Adrenal gland (tissue), 12 donors: ENCODE results near the gene SPRY1. TPM values are rescaled to one million over a fixed set of nuclear protein-coding genes. Genes with fewer than 3 reads are reported as not detected.
A peak's percentile ranks its signal among the peaks of the same experiment; 100 is the strongest.

Experiments
- DNase-seq, 7 donors: peaks; one replicate each; pipeline ENCODE4 v3.0.0-alpha.2; 2019 to 2020
- H3K27ac ChIP-seq, 5 donors: fragments of 200-600 bp; sonication (generic) in 4 of 5; 1 replicate in 3 of 5; 2 replicates in 2 of 5; pipeline versions ENCODE4 v1.5.1 to v1.8.0; 2016 to 2020; ENCODE audit warnings: mild to moderate bottlenecking in 1 of 5
- H3K27me3 ChIP-seq: fragments of 200-600 bp; 2 replicates; pipeline ENCODE4 v1.8.0; 2021
- H3K36me3 ChIP-seq, 2 donors: fragments of 200-600 bp; replicated peaks in 1 of 2; 1 replicate in 1 of 2; 2 replicates in 1 of 2; pipeline versions ENCODE4 v1.5.1 to v1.8.0; 2018 to 2022
- H3K4me1 ChIP-seq, 2 donors: fragments of 200-600 bp; replicated peaks in 1 of 2; 1 replicate in 1 of 2; 2 replicates in 1 of 2; pipeline versions ENCODE4 v1.5.1 to v1.8.0; 2018 to 2021
- H3K4me3 ChIP-seq, 4 donors: fragments of 200-600 bp; sonication (generic) in 3 of 4; one replicate each; pipeline ENCODE4 v1.5.1; 2016 to 2018
- H3K9me3 ChIP-seq, 3 donors: fragments of 200-600 bp; sonication (generic) in 1 of 3; replicated peaks in 1 of 3; 1 replicate in 2 of 3; 2 replicates in 1 of 3; pipeline versions ENCODE4 v1.5.1 to v1.8.0; 2016 to 2021
- CTCF ChIP-seq, 6 experiments: fragments of 450-650 bp in 4 of 6; fragments of 200-600 bp in 2 of 6; sonication (generic) in 1 of 6; IDR thresholded peaks; 1 replicate in 5 of 6; 2 replicates in 1 of 6; pipeline versions ENCODE4 v1.5.1 to v1.8.0; 2016 to 2021; ENCODE audit warnings: antibody characterized with exemption in 6 of 6, mild to moderate bottlenecking in 2 of 6, moderate library complexity in 1 of 6
- POLR2A ChIP-seq, 2 donors: fragments of 450-650 bp; IDR thresholded peaks; one replicate each; pipeline ENCODE4 v1.6.1; 2017; ENCODE audit warnings: antibody characterized with exemption in 2 of 2, mild to moderate bottlenecking in 2 of 2, moderate library complexity in 1 of 2
- WGBS, 4 donors: extraction: QIAGEN DNeasy Blood & Tissue Kit in 2 of 4; methylation state at CpG; one replicate each; pipeline versions ENCODE4 v1.1.5 to v1.1.7; 2013 to 2017; 5-methylcytosine and 5-hydroxymethylcytosine counted together
- intact Hi-C, 2 donors: fragments of 100-400 bp; cut with DNase I; formaldehyde crosslinking; loops; one replicate each; pipeline versions ENCODE4 v1.14.1 to v1.15.0; 2022 to 2023
- polyA plus RNA-seq, 3 donors: library from polyadenylated mRNA; stranded (reverse); fragments of 200-250 nt in 2 of 3; fragments of 350-450 nt in 1 of 3; fragmentation: Illumina TruSeq in 1 of 3; extraction: RNeasy Lipid Tissue Mini Kit (QIAGEN cat#74804) in 1 of 3; gene quantifications; one replicate each; pipeline ENCODE4 v1.2.3, GENCODE V29; 2013 to 2014
- total RNA-seq, 9 donors: library from RNA; depleted of rRNA in 4 of 9; stranded (reverse); fragments of >200 nt in 4 of 9; fragments of 120-200 nt in 1 of 9; fragmentation: NEBNext Ultra II Directional in 1 of 9; extraction: Animal tissue kit (Norgen Biotek cat#: 25700) in 1 of 9; gene quantifications; one replicate each; pipeline versions ENCODE4 v1.1.0 to v1.2.4, GENCODE V29; 2013 to 2023
- donor health status: healthy with polysubstance abuse.
- donor health status: Bipolar disorder and iron deficiency.
- donor health status: DM: yes; HTN: yes; CAD: no.
- donor health status: DM: no; HTN: no; CAD: no.
- donor health status: DM: no; HTN: no; CAD: no.
- donor health status: DM: yes; HTN: yes; CAD: no.

Gene SPRY1
- total and polyA plus RNA-seq, 12 donors: 12.6 to 95.6 (median 57.4) TPM

GRCh38 chr4:123449362-123449761 lies 52.8 kb downstream of the SPRY1 start:
- Histone ChIP-seq H3K27me3 (no peaks in the 10 kb centered on the region), H3K9me3 (no peaks in the 10 kb centered on the region), H3K27ac (no peak overlapping the region), H3K36me3 (no peaks in the 10 kb centered on the region), H3K4me3 (no peak overlapping the region), H3K4me1 (peaks cover 0 to 12% of the 10 kb centered on the region in 2 donors)
- WGBS, 4 donors: 69 to 77% (median 75%) methylated on average over 5 of the region's 5 CpGs
- no peak for TF ChIP-seq POLR2A (IDR thresholded peaks at IDR 0.05)
- TF ChIP-seq CTCF (IDR thresholded peaks at IDR 0.05): no peak
- DNase-seq: no peak
- intact Hi-C loops: no loop called here

- WGBS, 4 donors: 29 to 45% (median 33%) methylated on average over 1 of the region's 1 CpG
- intact Hi-C loops: no loop called here
- no peak overlapping the region for H3K4me3 ChIP-seq
- TF ChIP-seq CTCF (IDR thresholded peaks at IDR 0.05) (no peak), POLR2A (IDR thresholded peaks at IDR 0.05) (no peak)
- no peaks in the 10 kb centered on the region for H3K27me3 ChIP-seq
- no peaks in the 10 kb centered on the region for H3K36me3 ChIP-seq
- no peak overlapping the region for H3K27ac ChIP-seq
- H3K9me3 ChIP-seq: no peaks in the 10 kb centered on the region
- no peak for DNase-seq
- peaks cover 0 to 8% of the 10 kb centered on the region in 2 donors for H3K4me1 ChIP-seq
These were observed 53.2 kb downstream of the SPRY1 start for GRCh38 chr4:123449780-123450179.

- Histone ChIP-seq H3K9me3 (no peaks in the 10 kb centered on the region), H3K27me3 (no peaks in the 10 kb centered on the region), H3K4me3 (no peak overlapping the region), H3K27ac (no peak overlapping the region), H3K4me1 (peaks cover 0 to 8% of the 10 kb centered on the region in 2 donors), H3K36me3 (no peaks in the 10 kb centered on the region)
- DNase-seq: no peak
- intact Hi-C loops: no loop called here
- no peak for TF ChIP-seq CTCF (IDR thresholded peaks at IDR 0.05)
- TF ChIP-seq POLR2A (IDR thresholded peaks at IDR 0.05): no peak
These were observed 53.8 kb downstream of the SPRY1 start for GRCh38 chr4:123450393-123450792.

- peak; percentile 73 to 92 (median 87) for DNase-seq
- Histone ChIP-seq H3K27me3 (no peaks in the 10 kb centered on the region), H3K9me3 (no peaks in the 10 kb centered on the region), H3K4me3 (no peak overlapping the region), H3K27ac (no peak overlapping the region), H3K36me3 (no peaks in the 10 kb centered on the region), H3K4me1 (peaks cover 0 to 8% of the 10 kb centered on the region in 2 donors)
- TF ChIP-seq CTCF (IDR thresholded peaks at IDR 0.05): no peak
- TF ChIP-seq POLR2A (IDR thresholded peaks at IDR 0.05): no peak
- intact Hi-C loops: no loop called here
These were observed 56.0 kb downstream of the SPRY1 start for GRCh38 chr4:123452616-123453015.
